Muscle of arm (tissue), 12 donors: Measurements from ENCODE around the gene TECPR1. TPM values are rescaled to one million over a fixed set of nuclear protein-coding genes. Genes with fewer than 3 reads are reported as not detected.

Experiments used
- DNase-seq: peaks from one replicate; pipeline ENCODE4 v3.0.0-alpha.2; 2013
- polyA plus RNA-seq, 12 donors: library from polyadenylated mRNA; unstranded; fragments of 120-200 nt; gene quantifications; one replicate each; pipeline ENCODE4 v1.2.1, GENCODE V29; 2013; ENCODE audit not compliant: insufficient read length in 12 of 12

The TECPR1 gene
- polyA plus RNA-seq, 12 donors: 15.1 to 47.9 (median 21.6) TPM; not detected in 1

- DNase-seq: no peak
Measured at GRCh38 chr7:98194186-98194585, 57.8 kb downstream of the TECPR1 start.

- DNase-seq: no peak
Measured at GRCh38 chr7:98193474-98194180, 58.4 kb downstream of the TECPR1 start.

GRCh38 chr7:98192781-98193457, 59.1 kb downstream of the TECPR1 start:
- DNase-seq: no peak

- DNase-seq: no peak
Measured at GRCh38 chr7:98191668-98192431, 60.2 kb downstream of the TECPR1 start.

- no peak for DNase-seq
Measured at GRCh38 chr7:98189559-98189958, 62.5 kb downstream of the TECPR1 start.

- no peak for DNase-seq
Measured at GRCh38 chr7:98187138-98187502, 64.9 kb downstream of the TECPR1 start.

- no peak for DNase-seq
Measured at GRCh38 chr7:98186452-98187137, 65.4 kb downstream of the TECPR1 start.

- no peak for DNase-seq
Measured at GRCh38 chr7:98185101-98185500, 66.9 kb downstream of the TECPR1 start.

- DNase-seq: no peak
Measured at GRCh38 chr7:98180751-98181150, 71.3 kb downstream of the TECPR1 start.

- no peak for DNase-seq
Measured at GRCh38 chr7:98178762-98179490, 73.1 kb downstream of the TECPR1 start.

GRCh38 chr7:98178321-98178720, 73.7 kb downstream of the TECPR1 start:
- DNase-seq: no peak

GRCh38 chr7:98177553-98177952, 74.5 kb downstream of the TECPR1 start:
- DNase-seq: no peak

- no peak for DNase-seq
Measured at GRCh38 chr7:98175260-98175940, 76.6 kb downstream of the TECPR1 start.

- no peak for DNase-seq
Measured at GRCh38 chr7:98174334-98175259, 77.4 kb downstream of the TECPR1 start.

GRCh38 chr7:98171449-98171848, 80.6 kb downstream of the TECPR1 start:
- no peak for DNase-seq

GRCh38 chr7:98170966-98171365, 81.1 kb downstream of the TECPR1 start:
- no peak for DNase-seq

- no peak for DNase-seq
Measured at GRCh38 chr7:98168904-98169621, 83.0 kb downstream of the TECPR1 start.

GRCh38 chr7:98168181-98168903, 83.7 kb downstream of the TECPR1 start:
- peak; percentile 53 for DNase-seq
